HepG2 (cell line): ENCODE measurements around the gene RAD51. TPM values are rescaled to one million over a fixed set of nuclear protein-coding genes. Genes with fewer than 3 reads are reported as not detected.

Source experiments
- CHD2 ChIP-seq: IDR thresholded peaks from 2 replicates; pipeline ENCODE4 v1.6.1; 2011; ENCODE audit warnings: low read depth, low read length, improper control_type of control experiment
- ETV5 ChIP-seq: IDR thresholded peaks from 2 replicates; pipeline ENCODE4 v1.6.1; 2018; ENCODE audit warnings: missing biosample characterization, missing genetic modification reagents, inconsistent platforms, borderline replicate concordance
- FOSL2 ChIP-seq: sonication (generic); formaldehyde crosslinking; IDR thresholded peaks from 2 replicates; pipeline ENCODE4 v1.4.0; 2020; ENCODE audit warnings: missing genetic modification reagents
- HIVEP1 ChIP-seq: sonication (generic); formaldehyde crosslinking; IDR thresholded peaks from 2 replicates; pipeline ENCODE4 v1.4.0; 2020; ENCODE audit warnings: mild to moderate bottlenecking, missing genetic modification reagents
- HNRNPL ChIP-seq: fragments of 200-400 bp; formaldehyde crosslinking; IDR thresholded peaks from 2 replicates; pipeline ENCODE4 v1.6.1; 2017; ENCODE audit warnings: mild to moderate bottlenecking, low read depth, low read length
- MAFF ChIP-seq: IDR thresholded peaks from 2 replicates; pipeline ENCODE4 v1.6.1; 2011; ENCODE audit warnings: low read depth, low read length, improper control_type of control experiment
- MEIS1 ChIP-seq: sonication (generic); formaldehyde crosslinking; IDR thresholded peaks from 2 replicates; pipeline ENCODE4 v1.9.0; 2021; ENCODE audit warnings: mild to moderate bottlenecking, missing genetic modification reagents, moderate library complexity, borderline replicate concordance
- MYC ChIP-seq: sonication (generic); formaldehyde crosslinking; IDR thresholded peaks from 2 replicates; pipeline ENCODE4 v1.9.0; 2021; ENCODE audit warnings: missing genetic modification reagents, borderline replicate concordance
- PCBP2 ChIP-seq: fragments of 200-400 bp; formaldehyde crosslinking; optimal IDR thresholded peaks from 2 replicates; pipeline ENCODE3; 2018; ENCODE audit warnings: low read length, low read depth; ENCODE audit not compliant: poor library complexity, severe bottlenecking
- PREB ChIP-seq: sonication (generic); formaldehyde crosslinking; IDR thresholded peaks from 2 replicates; pipeline ENCODE4 v1.4.0; 2020; ENCODE audit warnings: missing genetic modification reagents
- TBX3 ChIP-seq: fragments of 450-650 bp; IDR thresholded peaks from 2 replicates; pipeline ENCODE4 v1.6.1; 2017; ENCODE audit warnings: antibody characterized with exemption, mild to moderate bottlenecking, inconsistent platforms, borderline replicate concordance
- ZBTB7A ChIP-seq: sonication (generic); formaldehyde crosslinking; IDR thresholded peaks from 2 replicates; pipeline ENCODE4 v1.8.0; 2022; ENCODE audit warnings: mild to moderate bottlenecking, missing genetic modification reagents
- ZBTB7B ChIP-seq: sonication (generic); formaldehyde crosslinking; IDR thresholded peaks from 2 replicates; pipeline ENCODE4 v1.4.0; 2020; ENCODE audit warnings: missing genetic modification reagents
- ZFYVE20 ChIP-seq: sonication (generic); formaldehyde crosslinking; IDR thresholded peaks from 2 replicates; pipeline ENCODE4 v1.8.0; 2023; ENCODE audit warnings: low read depth, mild to moderate bottlenecking, moderate library complexity, missing genetic modification reagents, borderline replicate concordance
- ZNF207 ChIP-seq: fragments of 450-650 bp; IDR thresholded peaks from 2 replicates; pipeline ENCODE4 v1.6.1; 2016; ENCODE audit warnings: antibody characterized with exemption, borderline replicate concordance
- ZNF335 ChIP-seq: sonication (generic); formaldehyde crosslinking; IDR thresholded peaks from 2 replicates; pipeline ENCODE4 v1.4.0; 2020; ENCODE audit warnings: missing genetic modification reagents
- ZNF431 ChIP-seq: sonication (generic); formaldehyde crosslinking; IDR thresholded peaks from 2 replicates; pipeline ENCODE4 v1.9.0; 2022; ENCODE audit warnings: missing genetic modification reagents, low read depth, mild to moderate bottlenecking, borderline replicate concordance
- ZNF619 ChIP-seq: sonication (generic); formaldehyde crosslinking; IDR thresholded peaks from 2 replicates; pipeline ENCODE4 v1.4.0; 2020; ENCODE audit warnings: mild to moderate bottlenecking, missing genetic modification reagents
- ZNF781 ChIP-seq: sonication (generic); formaldehyde crosslinking; IDR thresholded peaks from 2 replicates; pipeline ENCODE4 v1.5.1; 2020; ENCODE audit warnings: borderline replicate concordance, mild to moderate bottlenecking, missing genetic modification reagents; ENCODE audit errors: not compliant biosample characterization
- polyA plus RNA-seq, 8 experiments: library from polyadenylated mRNA; depleted of rRNA in 3 of 8; stranded (reverse) in 7 of 8; unstranded in 1 of 8; fragments of >200 nt; fragmentation: Illumina TruSeq in 4 of 8; extraction: Trizol in 4 of 8; gene quantifications; 2 replicates each; pipeline versions ENCODE4 v1.2.1 to v1.2.3, GENCODE V29; 2011 to 2016; ENCODE audit warnings: low read depth in 4 of 8, missing spikeins in 1 of 8, mixed read lengths in 1 of 8; ENCODE audit not compliant: insufficient read depth in 1 of 8
- total RNA-seq, 5 experiments: library from RNA; depleted of rRNA; stranded (reverse); fragments of >200 nt; fragmentation: Illumina TruSeq; extraction: Trizol; gene quantifications; 2 replicates each; pipeline ENCODE4 v1.2.3, GENCODE V29; 2016; ENCODE audit warnings: low read depth in 1 of 5
- TF ChIP-seq, protein P1 (sequence below): sonication (generic); formaldehyde crosslinking; IDR thresholded peaks from 2 replicates; pipeline ENCODE4 v1.5.0; 2020; ENCODE audit warnings: mild to moderate bottlenecking, missing genetic modification reagents
- TF ChIP-seq, protein P2 (sequence below): IDR thresholded peaks from 2 replicates; pipeline ENCODE4 v1.6.1; 2016; ENCODE audit warnings: low read depth, missing genetic modification reagents, missing compliant biosample characterization

Gene RAD51
- total and polyA plus RNA-seq, 2 of the 13 experiments (the other 11 are each of a cell fraction or from before 2014, with no cell fraction given) = 8.5 to 12.8 TPM

DNA sequence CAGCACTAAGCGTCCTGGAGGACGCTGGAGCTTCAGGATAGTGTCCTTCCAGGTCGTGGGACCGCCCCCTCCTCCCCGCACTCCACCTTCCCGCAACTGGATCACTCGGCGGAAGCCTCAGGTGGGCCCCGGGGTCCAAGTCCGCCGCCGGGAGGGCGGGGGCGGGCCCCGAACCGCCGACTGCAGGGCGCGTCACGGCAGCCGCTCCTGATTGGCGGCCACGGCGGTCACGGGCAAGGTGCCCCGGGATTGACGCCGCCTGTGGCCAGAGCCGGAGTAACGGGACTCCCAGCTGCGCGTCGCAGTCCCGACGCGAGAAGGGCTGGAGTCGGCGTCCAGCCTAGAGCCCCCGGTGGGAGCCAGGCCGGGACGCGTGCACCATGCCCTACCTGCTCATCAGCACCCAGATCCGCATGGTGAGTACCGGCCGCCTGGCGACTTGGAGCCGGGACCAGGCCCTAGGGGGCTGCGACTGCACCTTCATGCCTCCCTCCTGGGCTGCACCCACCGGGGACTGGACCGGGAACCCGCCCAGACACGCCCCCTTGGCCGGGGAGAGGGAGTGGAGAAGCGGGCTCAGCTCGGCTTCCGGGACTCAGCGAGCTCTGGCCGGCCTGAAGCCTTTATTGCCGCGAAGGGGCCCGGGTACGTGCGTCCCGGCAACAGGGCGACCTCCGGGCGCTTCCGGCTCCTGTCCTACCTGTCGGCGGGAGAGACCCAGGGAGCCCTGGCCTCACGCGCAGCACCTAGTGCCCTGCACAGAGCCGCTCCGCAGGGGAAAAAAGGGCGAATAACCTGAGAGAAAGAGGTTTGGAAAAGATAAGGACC, 69.0 kb downstream of the RAD51 start, which contains the start of gene GCHFR (continued):
- TF ChIP-seq, protein P1, sequence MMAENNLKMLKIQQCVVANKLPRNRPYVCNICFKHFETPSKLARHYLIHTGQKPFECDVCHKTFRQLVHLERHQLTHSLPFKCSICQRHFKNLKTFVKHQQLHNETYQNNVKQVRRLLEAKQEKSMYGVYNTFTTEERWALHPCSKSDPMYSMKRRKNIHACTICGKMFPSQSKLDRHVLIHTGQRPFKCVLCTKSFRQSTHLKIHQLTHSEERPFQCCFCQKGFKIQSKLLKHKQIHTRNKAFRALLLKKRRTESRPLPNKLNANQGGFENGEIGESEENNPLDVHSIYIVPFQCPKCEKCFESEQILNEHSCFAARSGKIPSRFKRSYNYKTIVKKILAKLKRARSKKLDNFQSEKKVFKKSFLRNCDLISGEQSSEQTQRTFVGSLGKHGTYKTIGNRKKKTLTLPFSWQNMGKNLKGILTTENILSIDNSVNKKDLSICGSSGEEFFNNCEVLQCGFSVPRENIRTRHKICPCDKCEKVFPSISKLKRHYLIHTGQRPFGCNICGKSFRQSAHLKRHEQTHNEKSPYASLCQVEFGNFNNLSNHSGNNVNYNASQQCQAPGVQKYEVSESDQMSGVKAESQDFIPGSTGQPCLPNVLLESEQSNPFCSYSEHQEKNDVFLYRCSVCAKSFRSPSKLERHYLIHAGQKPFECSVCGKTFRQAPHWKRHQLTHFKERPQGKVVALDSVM (CRISPR knock-in tag) = peak; percentile 74; the same call in 1 of the 2 replicates
- TF ChIP-seq ZNF207 = no peak
- TF ChIP-seq MYC (CRISPR knock-in tag) = no peak; the same call in none of the 2 replicates
- TF ChIP-seq HIVEP1 (CRISPR knock-in tag) = peak; percentile 31; the same call in 1 of the 2 replicates
- TF ChIP-seq ZNF781 (CRISPR knock-in tag) = peak; percentile 82
- TF ChIP-seq, protein P2, sequence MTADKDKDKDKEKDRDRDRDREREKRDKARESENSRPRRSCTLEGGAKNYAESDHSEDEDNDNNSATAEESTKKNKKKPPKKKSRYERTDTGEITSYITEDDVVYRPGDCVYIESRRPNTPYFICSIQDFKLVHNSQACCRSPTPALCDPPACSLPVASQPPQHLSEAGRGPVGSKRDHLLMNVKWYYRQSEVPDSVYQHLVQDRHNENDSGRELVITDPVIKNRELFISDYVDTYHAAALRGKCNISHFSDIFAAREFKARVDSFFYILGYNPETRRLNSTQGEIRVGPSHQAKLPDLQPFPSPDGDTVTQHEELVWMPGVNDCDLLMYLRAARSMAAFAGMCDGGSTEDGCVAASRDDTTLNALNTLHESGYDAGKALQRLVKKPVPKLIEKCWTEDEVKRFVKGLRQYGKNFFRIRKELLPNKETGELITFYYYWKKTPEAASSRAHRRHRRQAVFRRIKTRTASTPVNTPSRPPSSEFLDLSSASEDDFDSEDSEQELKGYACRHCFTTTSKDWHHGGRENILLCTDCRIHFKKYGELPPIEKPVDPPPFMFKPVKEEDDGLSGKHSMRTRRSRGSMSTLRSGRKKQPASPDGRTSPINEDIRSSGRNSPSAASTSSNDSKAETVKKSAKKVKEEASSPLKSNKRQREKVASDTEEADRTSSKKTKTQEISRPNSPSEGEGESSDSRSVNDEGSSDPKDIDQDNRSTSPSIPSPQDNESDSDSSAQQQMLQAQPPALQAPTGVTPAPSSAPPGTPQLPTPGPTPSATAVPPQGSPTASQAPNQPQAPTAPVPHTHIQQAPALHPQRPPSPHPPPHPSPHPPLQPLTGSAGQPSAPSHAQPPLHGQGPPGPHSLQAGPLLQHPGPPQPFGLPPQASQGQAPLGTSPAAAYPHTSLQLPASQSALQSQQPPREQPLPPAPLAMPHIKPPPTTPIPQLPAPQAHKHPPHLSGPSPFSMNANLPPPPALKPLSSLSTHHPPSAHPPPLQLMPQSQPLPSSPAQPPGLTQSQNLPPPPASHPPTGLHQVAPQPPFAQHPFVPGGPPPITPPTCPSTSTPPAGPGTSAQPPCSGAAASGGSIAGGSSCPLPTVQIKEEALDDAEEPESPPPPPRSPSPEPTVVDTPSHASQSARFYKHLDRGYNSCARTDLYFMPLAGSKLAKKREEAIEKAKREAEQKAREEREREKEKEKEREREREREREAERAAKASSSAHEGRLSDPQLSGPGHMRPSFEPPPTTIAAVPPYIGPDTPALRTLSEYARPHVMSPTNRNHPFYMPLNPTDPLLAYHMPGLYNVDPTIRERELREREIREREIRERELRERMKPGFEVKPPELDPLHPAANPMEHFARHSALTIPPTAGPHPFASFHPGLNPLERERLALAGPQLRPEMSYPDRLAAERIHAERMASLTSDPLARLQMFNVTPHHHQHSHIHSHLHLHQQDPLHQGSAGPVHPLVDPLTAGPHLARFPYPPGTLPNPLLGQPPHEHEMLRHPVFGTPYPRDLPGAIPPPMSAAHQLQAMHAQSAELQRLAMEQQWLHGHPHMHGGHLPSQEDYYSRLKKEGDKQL = peak; percentile 68; the same call in 1 of the 2 replicates
- TF ChIP-seq ZNF431 = 0 out of 2 replicates have a peak, but pooled peaks have one; percentile 69
- TF ChIP-seq PREB (CRISPR knock-in tag) = no peak
- peak; percentile 85; the same call in 1 of the 2 replicates for TF ChIP-seq ZBTB7B (CRISPR knock-in tag)
- peak; percentile 62; the same call in 1 of the 2 replicates for TF ChIP-seq HNRNPL
- no peak for TF ChIP-seq PCBP2
- peak; percentile 85; the same call in 1 of the 2 replicates for TF ChIP-seq MEIS1
- TF ChIP-seq ZNF619 (CRISPR knock-in tag) = no peak
- TF ChIP-seq MAFF = no peak; the same call in 1 of the 2 replicates
- no peak for TF ChIP-seq TBX3
- TF ChIP-seq ZBTB7A (CRISPR knock-in tag) = peak; percentile 65
- TF ChIP-seq FOSL2 (CRISPR knock-in tag) = no peak
- no peak for TF ChIP-seq ZFYVE20
- peak; percentile 70; the same call in 1 of the 2 replicates for TF ChIP-seq ETV5 (CRISPR knock-in tag)
- TF ChIP-seq CHD2 = no peak; the same call in 1 of the 2 replicates
- TF ChIP-seq ZNF335 (CRISPR knock-in tag) = no peak
